ENCODE data around the gene CLCN2.
A peak's percentile ranks its signal among the peaks of the same experiment; 100 is the strongest.

DNA sequence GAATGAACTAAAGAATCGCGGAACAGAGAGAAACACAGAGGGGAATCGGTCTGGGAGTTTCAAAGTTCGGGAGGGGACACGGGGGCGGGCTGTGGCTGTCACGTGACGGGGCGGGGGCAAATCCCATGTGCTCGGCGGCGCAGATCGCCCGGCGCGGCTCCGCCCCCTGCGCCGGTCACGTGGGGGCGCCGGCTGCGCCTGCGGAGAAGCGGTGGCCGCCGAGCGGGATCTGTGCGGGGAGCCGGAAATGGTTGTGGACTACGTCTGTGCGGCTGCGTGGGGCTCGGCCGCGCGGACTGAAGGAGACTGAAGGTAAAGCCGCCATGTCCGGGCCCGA lies 47.1 kb downstream of the CLCN2 start, which contains the start of gene EIF4G1:
- TF ChIP-seq, protein P1, sequence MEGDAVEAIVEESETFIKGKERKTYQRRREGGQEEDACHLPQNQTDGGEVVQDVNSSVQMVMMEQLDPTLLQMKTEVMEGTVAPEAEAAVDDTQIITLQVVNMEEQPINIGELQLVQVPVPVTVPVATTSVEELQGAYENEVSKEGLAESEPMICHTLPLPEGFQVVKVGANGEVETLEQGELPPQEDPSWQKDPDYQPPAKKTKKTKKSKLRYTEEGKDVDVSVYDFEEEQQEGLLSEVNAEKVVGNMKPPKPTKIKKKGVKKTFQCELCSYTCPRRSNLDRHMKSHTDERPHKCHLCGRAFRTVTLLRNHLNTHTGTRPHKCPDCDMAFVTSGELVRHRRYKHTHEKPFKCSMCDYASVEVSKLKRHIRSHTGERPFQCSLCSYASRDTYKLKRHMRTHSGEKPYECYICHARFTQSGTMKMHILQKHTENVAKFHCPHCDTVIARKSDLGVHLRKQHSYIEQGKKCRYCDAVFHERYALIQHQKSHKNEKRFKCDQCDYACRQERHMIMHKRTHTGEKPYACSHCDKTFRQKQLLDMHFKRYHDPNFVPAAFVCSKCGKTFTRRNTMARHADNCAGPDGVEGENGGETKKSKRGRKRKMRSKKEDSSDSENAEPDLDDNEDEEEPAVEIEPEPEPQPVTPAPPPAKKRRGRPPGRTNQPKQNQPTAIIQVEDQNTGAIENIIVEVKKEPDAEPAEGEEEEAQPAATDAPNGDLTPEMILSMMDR (IDR thresholded peaks at IDR 0.05) = no peak
- TF ChIP-seq POLR2AphosphoS5 (IDR thresholded peaks at IDR 0.05) (peak; percentile 79 to 87 (median 83)), POLR2A (IDR thresholded peaks at IDR 0.05) (peak; percentile 47)
